HEK293T (cell line): ENCODE results near the gene SFN.

Experiments used
- CTCF ChIA-PET: fragments of 350-600 bp; formaldehyde crosslinking; extraction: SDS; loops from one replicate; lab custom pipeline; 2021; ENCODE audit warnings: antibody characterized with exemption, inconsistent platforms; lab: Yijun Ruan, JAX
- POLR2A ChIA-PET: fragments of 350-600 bp; formaldehyde crosslinking; extraction: SDS; loops from one replicate; lab custom pipeline; 2020; ENCODE audit warnings: antibody characterized with exemption, inconsistent platforms; lab: Yijun Ruan, JAX
- DNase-seq: peaks from one replicate; pipeline ENCODE4 v3.0.0; 2012; ENCODE audit warnings: mixed read lengths; ENCODE audit errors: extremely low spot score
- ARNT ChIP-seq: fragments of 450-650 bp; IDR thresholded peaks from 2 replicates; pipeline ENCODE4 v1.6.1; 2017; ENCODE audit warnings: mild to moderate bottlenecking
- BHLHE40 ChIP-seq: fragments of 450-650 bp; IDR thresholded peaks from 2 replicates; pipeline ENCODE4 v1.6.1; 2016; ENCODE audit warnings: mild to moderate bottlenecking, moderate library complexity, borderline replicate concordance
- CTBP1 ChIP-seq: fragments of 450-650 bp; IDR thresholded peaks from 2 replicates; pipeline ENCODE4 v1.6.1; 2016; ENCODE audit warnings: borderline replicate concordance
- ELF4 ChIP-seq: fragments of 450-650 bp; IDR thresholded peaks from 2 replicates; pipeline ENCODE4 v1.6.1; 2017; ENCODE audit warnings: antibody characterized with exemption
- FOXA1 ChIP-seq: fragments of 450-650 bp; IDR thresholded peaks from 2 replicates; pipeline ENCODE4 v1.6.1; 2016; ENCODE audit warnings: mild to moderate bottlenecking
- FOXK2 ChIP-seq: fragments of 450-650 bp; IDR thresholded peaks from 2 replicates; pipeline ENCODE4 v1.6.1; 2016; ENCODE audit warnings: mild to moderate bottlenecking
- FOXM1 ChIP-seq: fragments of 450-650 bp; IDR thresholded peaks from 2 replicates; pipeline ENCODE4 v1.6.1; 2017; ENCODE audit warnings: mild to moderate bottlenecking, borderline replicate concordance
- HDGF ChIP-seq: fragments of 450-650 bp; IDR thresholded peaks from 2 replicates; pipeline ENCODE4 v1.6.1; 2017; ENCODE audit warnings: antibody characterized with exemption, borderline replicate concordance
- L3MBTL2 ChIP-seq: fragments of 450-650 bp; conservative IDR thresholded peaks from 2 replicates; pipeline ENCODE4 v1.6.1; 2016; ENCODE audit warnings: mild to moderate bottlenecking
- LEF1 ChIP-seq: fragments of 450-650 bp; IDR thresholded peaks from 2 replicates; pipeline ENCODE4 v1.6.1; 2017; ENCODE audit warnings: mild to moderate bottlenecking, borderline replicate concordance
- NFRKB ChIP-seq: fragments of 450-650 bp; IDR thresholded peaks from 2 replicates; pipeline ENCODE4 v1.6.1; 2016; ENCODE audit warnings: mild to moderate bottlenecking, moderate library complexity
- SP1 ChIP-seq: fragments of 450-650 bp; IDR thresholded peaks from 2 replicates; pipeline ENCODE4 v1.6.1; 2017
- SUZ12 ChIP-seq: fragments of 450-650 bp; IDR thresholded peaks from 2 replicates; pipeline ENCODE4 v1.6.1; 2016; ENCODE audit warnings: mild to moderate bottlenecking
- TARDBP ChIP-seq: fragments of 450-650 bp; IDR thresholded peaks from 2 replicates; pipeline ENCODE4 v1.6.1; 2016
- ZNF384 ChIP-seq: fragments of 450-650 bp; IDR thresholded peaks from 2 replicates; pipeline ENCODE4 v1.6.1; 2016
- TF ChIP-seq, protein P1 (sequence below): fragments of 450-650 bp; IDR thresholded peaks from 2 replicates; pipeline ENCODE4 v1.6.1; 2016

SFN gene

DNA sequence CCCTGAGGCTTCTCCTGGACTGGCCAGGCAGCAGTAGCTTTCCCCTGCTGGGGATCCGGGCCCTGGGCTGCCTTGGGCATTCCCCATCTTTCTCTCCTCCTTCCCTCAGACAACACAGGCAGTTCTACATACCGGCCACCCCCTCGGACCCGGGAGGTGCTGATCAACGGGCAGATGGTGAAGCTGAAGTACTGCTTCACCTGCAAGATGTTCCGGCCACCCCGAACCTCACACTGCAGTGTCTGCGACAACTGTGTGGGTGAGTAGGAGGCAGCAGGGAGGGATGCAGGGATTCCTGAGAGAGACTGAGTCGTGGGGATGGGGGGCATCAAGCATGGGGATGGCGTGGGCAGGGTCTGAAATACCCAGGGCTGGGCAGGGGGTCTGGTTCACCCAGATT is 14.4 kb upstream of the SFN start:
- TF ChIP-seq HDGF (no peak), LEF1 (no peak), TARDBP (no peak), FOXK2 (no peak), FOXM1 (no peak), ARNT (no peak), BHLHE40 (no peak), SUZ12 (no peak), FOXA1 (no peak), CTBP1 (no peak), SP1 (no peak)
- CTCF ChIA-PET: interaction anchor here (0.7 to 0.8 kb wide), 2 partner anchors 15 to 30 kb away, joined by 4 to 5 read pairs; no protein-coding TSS in a partner anchor
- DNase-seq: no peak
- POLR2A ChIA-PET: interaction anchor here (0.7 to 2.3 kb wide), 3 partner anchors 17 to 52 kb away, joined by 3 to 8 read pairs (median 3); partner anchors contain the start of genes GPATCH3 and ZDHHC18

DNA sequence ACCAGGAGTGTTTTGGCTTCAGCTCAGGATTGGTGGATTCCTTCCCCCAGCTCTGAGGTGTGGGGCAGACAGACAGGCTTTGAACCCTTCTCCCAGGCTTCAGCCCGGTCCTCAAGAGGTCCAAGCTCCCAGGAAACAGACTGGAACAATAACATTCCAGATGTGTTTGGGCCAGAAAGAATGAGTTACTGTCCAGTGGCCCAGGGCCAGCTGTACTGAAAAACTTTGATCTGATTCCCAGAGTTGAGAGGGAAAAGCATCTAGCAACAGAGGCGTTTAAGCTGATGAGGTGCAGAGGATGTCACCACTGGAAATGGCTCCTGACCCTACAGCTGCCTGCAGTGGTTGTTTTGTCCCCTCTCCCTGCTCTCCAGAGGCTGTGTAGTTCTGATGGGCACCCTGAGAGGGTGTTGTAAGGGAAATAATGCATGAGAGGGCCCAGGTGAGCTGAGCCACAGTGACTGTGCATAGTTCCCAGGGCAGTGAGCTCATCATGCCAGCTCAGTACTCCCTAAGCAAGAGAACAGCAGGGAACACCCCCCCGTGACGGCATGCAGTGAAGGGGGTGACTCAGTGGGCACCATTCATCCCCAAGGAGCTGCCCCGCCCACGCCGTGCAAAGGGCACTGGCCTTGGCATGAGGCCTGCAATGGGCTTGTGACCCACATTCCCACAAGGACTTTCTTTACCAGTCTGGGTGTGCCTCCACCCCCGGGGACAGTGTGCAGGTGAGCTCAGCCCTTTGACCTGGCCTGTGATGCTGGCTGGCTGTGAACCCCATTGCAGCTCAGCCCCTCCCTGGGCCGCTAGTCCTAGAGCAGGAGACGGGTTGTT is 13.8 kb upstream of the SFN start:
- no peak for DNase-seq

DNA sequence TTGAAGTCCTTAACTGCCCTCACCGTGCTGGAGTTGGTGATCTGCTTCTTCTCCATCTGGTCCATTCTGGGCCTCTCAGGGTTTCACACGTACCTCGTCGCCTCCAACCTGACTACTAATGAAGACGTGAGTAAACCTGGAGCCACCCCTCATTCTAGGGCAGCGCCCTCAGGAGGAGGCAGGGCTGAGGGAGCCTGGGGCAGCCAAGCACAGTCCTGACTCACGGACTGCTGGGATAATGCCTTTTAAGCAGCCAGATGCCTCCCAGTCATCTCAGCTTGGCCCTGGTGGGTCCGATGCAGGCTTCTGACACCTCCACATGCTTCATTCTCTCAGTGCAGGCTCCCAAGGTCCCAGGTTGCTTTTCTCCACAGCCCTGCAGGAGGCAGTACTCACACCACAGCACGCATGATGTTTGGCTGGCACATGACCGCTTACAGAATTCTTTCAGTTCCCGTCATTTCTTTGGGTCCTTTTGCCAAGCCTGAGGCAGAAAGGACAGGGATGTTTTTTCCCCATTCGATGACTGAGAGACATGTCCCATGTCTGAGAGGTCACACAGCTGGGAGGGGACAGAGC is 11.8 kb upstream of the SFN start:
- ChIA-PET CTCF (no interaction called here), POLR2A (interaction anchor here (2.4 kb wide), 1 partner anchor 14 kb away, joined by 15 read pairs; no protein-coding TSS in a partner anchor)
- TF ChIP-seq HDGF: no peak
- no peak for TF ChIP-seq LEF1
- TF ChIP-seq FOXK2: no peak
- TF ChIP-seq BHLHE40: no peak
- no peak for TF ChIP-seq ARNT
- no peak for TF ChIP-seq SUZ12
- DNase-seq: no peak

More for the DNA sequence above, 13.8 kb upstream of the SFN start:
- CTCF ChIA-PET: no interaction called here
- POLR2A ChIA-PET: interaction anchor here (0.7 to 2.4 kb wide), 6 partner anchors 9 to 51 kb away, joined by 3 to 15 read pairs (median 3); partner anchors contain the start of genes GPATCH3 and ZDHHC18
- no peak for TF ChIP-seq BHLHE40
- no peak for TF ChIP-seq L3MBTL2
- no peak for TF ChIP-seq ELF4
- TF ChIP-seq, protein P1, sequence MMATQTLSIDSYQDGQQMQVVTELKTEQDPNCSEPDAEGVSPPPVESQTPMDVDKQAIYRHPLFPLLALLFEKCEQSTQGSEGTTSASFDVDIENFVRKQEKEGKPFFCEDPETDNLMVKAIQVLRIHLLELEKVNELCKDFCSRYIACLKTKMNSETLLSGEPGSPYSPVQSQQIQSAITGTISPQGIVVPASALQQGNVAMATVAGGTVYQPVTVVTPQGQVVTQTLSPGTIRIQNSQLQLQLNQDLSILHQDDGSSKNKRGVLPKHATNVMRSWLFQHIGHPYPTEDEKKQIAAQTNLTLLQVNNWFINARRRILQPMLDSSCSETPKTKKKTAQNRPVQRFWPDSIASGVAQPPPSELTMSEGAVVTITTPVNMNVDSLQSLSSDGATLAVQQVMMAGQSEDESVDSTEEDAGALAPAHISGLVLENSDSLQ: no peak
- TF ChIP-seq SUZ12: no peak
- TF ChIP-seq HDGF: no peak
- TF ChIP-seq ZNF384: no peak
- TF ChIP-seq ARNT: no peak
- TF ChIP-seq LEF1: no peak
- no peak for TF ChIP-seq SP1
- no peak for TF ChIP-seq FOXA1
- no peak for TF ChIP-seq FOXK2
- no peak for TF ChIP-seq CTBP1
- no peak for TF ChIP-seq TARDBP
- no peak for TF ChIP-seq NFRKB
- TF ChIP-seq FOXM1: no peak

DNA sequence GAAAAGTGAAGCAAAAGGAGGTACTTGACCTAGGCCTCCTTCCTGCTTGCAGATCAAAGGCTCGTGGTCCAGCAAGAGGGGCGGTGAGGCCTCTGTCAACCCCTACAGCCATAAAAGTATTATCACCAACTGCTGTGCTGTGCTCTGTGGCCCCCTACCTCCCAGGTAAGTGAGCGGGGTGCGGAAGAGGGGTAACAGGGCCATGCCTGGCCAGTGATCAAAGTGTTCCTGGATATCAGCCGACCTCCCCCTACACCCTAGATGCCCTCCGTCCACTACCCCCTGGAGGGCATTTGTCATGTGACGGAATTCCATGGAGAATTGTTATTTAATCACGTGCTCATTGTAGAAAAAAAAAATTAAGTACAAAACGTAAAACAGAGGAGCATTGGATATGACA is 10.2 kb upstream of the SFN start:
- TF ChIP-seq HDGF: no peak
- TF ChIP-seq ZNF384: no peak
- no peak for TF ChIP-seq L3MBTL2
- no peak for TF ChIP-seq NFRKB
- TF ChIP-seq TARDBP: no peak
- no peak for TF ChIP-seq ELF4
- TF ChIP-seq ARNT: no peak
- no peak for TF ChIP-seq SUZ12
- CTCF ChIA-PET: no interaction called here
- POLR2A ChIA-PET: no interaction called here
- DNase-seq: no peak

DNA sequence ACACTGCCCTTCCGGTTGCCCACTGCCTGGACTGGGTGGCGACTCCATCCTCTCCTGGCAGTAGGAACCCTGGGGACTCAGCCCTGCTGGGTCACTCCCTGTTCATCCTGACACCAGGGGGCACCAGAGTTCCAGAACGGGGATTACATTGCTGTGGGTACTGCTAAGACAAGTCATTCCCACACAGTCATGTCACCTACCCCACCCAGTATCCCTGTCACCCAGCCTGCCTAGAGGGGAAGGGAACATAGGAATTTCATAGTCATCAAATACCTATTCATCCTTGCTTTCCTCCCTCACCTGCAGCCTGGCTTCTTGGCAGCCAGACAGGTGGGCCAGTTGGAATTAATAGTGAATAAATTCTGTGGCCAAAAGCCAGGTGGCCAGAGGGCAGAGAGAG is 9.8 kb upstream of the SFN start:
- TF ChIP-seq FOXA1 (no peak), BHLHE40 (no peak), TARDBP (no peak), ELF4 (no peak), HDGF (no peak)
- DNase-seq: peak; percentile 85
- CTCF ChIA-PET: no interaction called here
- POLR2A ChIA-PET: no interaction called here

DNA sequence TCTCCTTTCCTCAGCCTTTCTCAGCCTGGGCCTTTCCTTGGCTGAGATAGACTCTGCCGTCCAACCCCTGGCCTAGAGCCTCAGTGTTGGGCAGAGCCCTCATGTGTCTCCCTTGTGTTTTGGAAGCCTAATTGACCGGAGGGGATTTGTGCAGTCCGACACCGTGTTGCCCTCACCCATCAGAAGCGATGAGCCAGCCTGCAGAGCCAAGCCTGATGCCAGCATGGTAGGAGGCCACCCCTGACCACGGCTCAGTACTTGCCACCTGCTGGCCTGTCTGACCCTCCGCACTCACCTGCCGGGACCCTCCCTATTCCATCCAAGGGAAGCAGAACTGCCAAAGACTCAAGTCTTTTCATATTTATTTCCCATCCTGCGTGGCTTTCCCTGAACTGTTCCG is 9.3 kb upstream of the SFN start:
- ChIA-PET CTCF (no interaction called here), POLR2A (interaction anchor here (3.6 kb wide), 1 partner anchor 11 kb away, joined by 26 read pairs; no protein-coding TSS in a partner anchor)
- TF ChIP-seq FOXM1 (no peak), NFRKB (no peak), BHLHE40 (no peak), ELF4 (no peak), ARNT (no peak), ZNF384 (no peak), L3MBTL2 (no peak), CTBP1 (no peak), HDGF (no peak), SUZ12 (no peak), FOXK2 (no peak), SP1 (no peak), LEF1 (no peak), TARDBP (no peak), FOXA1 (no peak)
- TF ChIP-seq, protein P1: no peak
- no peak for DNase-seq
